Activated T-helper 2 cell treated with anti-CD3 and anti-CD28 coated beads, Interferon-gamma antibody, Interleukin-2, Interleukin-4, amounts not matched to agents 10 μg/mL and 5 μg/mL and 100 μg/mL, durations not matched to agents 14 hours and 24 hours and 36 hours (primary cell): ENCODE results near the gene CLRN1. TPM values are rescaled to one million over a fixed set of nuclear protein-coding genes. Genes with fewer than 3 reads are reported as not detected.

ENCODE experiments used
- DNase-seq: peaks from one replicate; pipeline ENCODE4 v3.0.0; 2021; ENCODE audit warnings: low spot score
- H3K27ac Mint-ChIP-seq: one replicate; pipeline ENCODE4 v1.8.0; 2021; ENCODE audit warnings: mixed read lengths
- H3K27me3 Mint-ChIP-seq: one replicate; pipeline ENCODE4 v1.8.0; 2021; ENCODE audit warnings: low read depth, mixed read lengths
- H3K36me3 Mint-ChIP-seq: one replicate; pipeline ENCODE4 v1.8.0; 2021; ENCODE audit warnings: low read depth, mixed read lengths
- H3K4me1 Mint-ChIP-seq: one replicate; pipeline ENCODE4 v1.8.0; 2021; ENCODE audit warnings: low read depth, mixed read lengths
- H3K4me3 Mint-ChIP-seq: one replicate; pipeline ENCODE4 v1.8.0; 2021; ENCODE audit warnings: low read depth, mild to moderate bottlenecking, moderate library complexity, mixed read lengths
- H3K9me3 Mint-ChIP-seq: one replicate; pipeline ENCODE4 v1.8.0; 2021; ENCODE audit warnings: mixed read lengths
- intact Hi-C: fragments of 100-400 bp; cut with micrococcal nuclease; formaldehyde crosslinking; loops from one replicate; pipeline ENCODE4 v1.15.1; 2023
- total RNA-seq: library from RNA; stranded (reverse); gene quantifications from 2 replicates; pipeline ENCODE4 v1.2.3, GENCODE V29; 2022

The CLRN1 gene
- total RNA-seq = not detected in 2 replicates

GRCh38 chr3:150972366-150973071 is at the start of gene CLRN1:
TSS of gene CLRN1 (minus strand) at chr3:150972727. CDS start at chr3:150972708, 19 bp downstream.
- H3K27ac Mint-ChIP-seq = no peak within 1 kb of the TSS
- peaks cover 20% of the 10 kb centered on the region for H3K27me3 Mint-ChIP-seq
- no peaks in the 10 kb centered on the region for H3K36me3 Mint-ChIP-seq
- H3K4me3 Mint-ChIP-seq = no peak within 1 kb of the TSS
- H3K9me3 Mint-ChIP-seq = no peaks in the 10 kb centered on the region
- no peak for DNase-seq
- H3K4me1 Mint-ChIP-seq = peaks cover 7% of the 10 kb centered on the region
- intact Hi-C loops = no loop called here

GRCh38 chr3:151016478-151016795 is 43.9 kb upstream of the CLRN1 start:
- H3K4me1 Mint-ChIP-seq = no peaks in the 10 kb centered on the region
- no peaks in the 10 kb centered on the region for H3K36me3 Mint-ChIP-seq
- no peaks in the 10 kb centered on the region for H3K9me3 Mint-ChIP-seq
- no peak overlapping the region for H3K27ac Mint-ChIP-seq
- intact Hi-C loops = no loop called here
- peaks cover 11% of the 10 kb centered on the region for H3K27me3 Mint-ChIP-seq
- no peak overlapping the region for H3K4me3 Mint-ChIP-seq
- DNase-seq = no peak

GRCh38 chr3:151015767-151016477 is 43.4 kb upstream of the CLRN1 start:
- no peaks in the 10 kb centered on the region for H3K36me3 Mint-ChIP-seq
- intact Hi-C loops = no loop called here

GRCh38 chr3:151015181-151015580 is 42.7 kb upstream of the CLRN1 start:
- H3K4me3 Mint-ChIP-seq = no peak overlapping the region
- no peak overlapping the region for H3K27ac Mint-ChIP-seq
- H3K4me1 Mint-ChIP-seq = no peaks in the 10 kb centered on the region
- H3K36me3 Mint-ChIP-seq = no peaks in the 10 kb centered on the region
- no peaks in the 10 kb centered on the region for H3K9me3 Mint-ChIP-seq
- peaks cover 11% of the 10 kb centered on the region for H3K27me3 Mint-ChIP-seq
- intact Hi-C loops = no loop called here
- no peak for DNase-seq

More at GRCh38 chr3:151015767-151016477, 43.4 kb upstream of the CLRN1 start:
- Mint-ChIP-seq H3K27ac (no peak overlapping the region), H3K4me1 (no peaks in the 10 kb centered on the region), H3K4me3 (no peak overlapping the region), H3K9me3 (no peaks in the 10 kb centered on the region), H3K27me3 (peaks cover 11% of the 10 kb centered on the region)
- no peak for DNase-seq

- intact Hi-C loops = no loop called here
- Mint-ChIP-seq H3K9me3 (no peaks in the 10 kb centered on the region), H3K4me1 (no peaks in the 10 kb centered on the region), H3K36me3 (no peaks in the 10 kb centered on the region), H3K27me3 (peaks cover 11% of the 10 kb centered on the region), H3K4me3 (no peak overlapping the region), H3K27ac (no peak overlapping the region)
- no peak for DNase-seq
Measured at GRCh38 chr3:151014501-151015018, 42.0 kb upstream of the CLRN1 start.

GRCh38 chr3:151012753-151013152 is 40.2 kb upstream of the CLRN1 start:
- Mint-ChIP-seq H3K27me3 (peaks cover 11% of the 10 kb centered on the region), H3K36me3 (no peaks in the 10 kb centered on the region), H3K27ac (no peak overlapping the region), H3K4me1 (no peaks in the 10 kb centered on the region), H3K9me3 (no peaks in the 10 kb centered on the region), H3K4me3 (no peak overlapping the region)
- no peak for DNase-seq
- intact Hi-C loops = no loop called here

GRCh38 chr3:151011427-151011826 is 38.9 kb upstream of the CLRN1 start:
- H3K4me3 Mint-ChIP-seq = no peak overlapping the region
- no peaks in the 10 kb centered on the region for H3K9me3 Mint-ChIP-seq
- peaks cover 8% of the 10 kb centered on the region for H3K27me3 Mint-ChIP-seq
- no peaks in the 10 kb centered on the region for H3K36me3 Mint-ChIP-seq
- no peak for DNase-seq
- H3K27ac Mint-ChIP-seq = no peak overlapping the region
- intact Hi-C loops = no loop called here
- no peaks in the 10 kb centered on the region for H3K4me1 Mint-ChIP-seq

- Mint-ChIP-seq H3K27me3 (peaks cover 4% of the 10 kb centered on the region), H3K4me1 (no peaks in the 10 kb centered on the region), H3K9me3 (no peaks in the 10 kb centered on the region), H3K36me3 (no peaks in the 10 kb centered on the region), H3K27ac (no peak overlapping the region), H3K4me3 (no peak overlapping the region)
- no peak for DNase-seq
- intact Hi-C loops = no loop called here
Measured at GRCh38 chr3:151009981-151010380, 37.5 kb upstream of the CLRN1 start.

- Mint-ChIP-seq H3K4me1 (no peaks in the 10 kb centered on the region), H3K9me3 (no peaks in the 10 kb centered on the region), H3K4me3 (no peak overlapping the region), H3K27ac (no peak overlapping the region), H3K27me3 (peaks cover 6% of the 10 kb centered on the region), H3K36me3 (no peaks in the 10 kb centered on the region)
- intact Hi-C loops = no loop called here
- DNase-seq = no peak
Measured at GRCh38 chr3:151009430-151009829, 36.9 kb upstream of the CLRN1 start.

- no peak for DNase-seq
- no peak overlapping the region for H3K27ac Mint-ChIP-seq
- peaks cover 6% of the 10 kb centered on the region for H3K27me3 Mint-ChIP-seq
- H3K36me3 Mint-ChIP-seq = no peaks in the 10 kb centered on the region
- no peaks in the 10 kb centered on the region for H3K9me3 Mint-ChIP-seq
- H3K4me3 Mint-ChIP-seq = no peak overlapping the region
- intact Hi-C loops = no loop called here
- H3K4me1 Mint-ChIP-seq = no peaks in the 10 kb centered on the region
Measured at GRCh38 chr3:151008699-151009098, 36.2 kb upstream of the CLRN1 start.

GRCh38 chr3:151003768-151004134 is 31.2 kb upstream of the CLRN1 start:
- intact Hi-C loops = no loop called here

GRCh38 chr3:151003029-151003767 is 30.7 kb upstream of the CLRN1 start:
- Mint-ChIP-seq H3K27ac (no peak overlapping the region), H3K9me3 (no peaks in the 10 kb centered on the region)

More at GRCh38 chr3:151003768-151004134, 31.2 kb upstream of the CLRN1 start:
- DNase-seq = no peak
- Mint-ChIP-seq H3K36me3 (no peaks in the 10 kb centered on the region), H3K4me1 (no peaks in the 10 kb centered on the region), H3K27ac (no peak overlapping the region), H3K9me3 (no peaks in the 10 kb centered on the region), H3K27me3 (peaks cover 4% of the 10 kb centered on the region), H3K4me3 (no peak overlapping the region)

More at GRCh38 chr3:151003029-151003767, 30.7 kb upstream of the CLRN1 start:
- Mint-ChIP-seq H3K27me3 (peaks cover 4% of the 10 kb centered on the region), H3K36me3 (no peaks in the 10 kb centered on the region), H3K4me3 (no peak overlapping the region), H3K4me1 (no peaks in the 10 kb centered on the region)
- DNase-seq = no peak
- intact Hi-C loops = no loop called here
